GM19239 (cell line): ENCODE results near the gene SLC44A4.
A peak's percentile ranks its signal among the peaks of the same experiment; 100 is the strongest.
"Not testable (repeated sequence)": the region's sequence is repeated elsewhere in the genome, so short reads cannot be mapped to it uniquely, and the experiment has no call there.

Experiments
- DNase-seq: peaks from one replicate; pipeline ENCODE4 v3.0.0; 2011; ENCODE audit warnings: low spot score; ENCODE audit not compliant: insufficient read length
- FAIRE-seq: peaks from 2 replicates; lab custom pipeline; 2011; peaks lifted over from hg19 to GRCh38; lab: Jason Lieb, UNC

SLC44A4 gene

GRCh38 chr6:31836047-31836473 is 42.7 kb downstream of the SLC44A4 start:
- FAIRE-seq, result no peak
- DNase-seq, result no peak

GRCh38 chr6:31834367-31835250 is 44.2 kb downstream of the SLC44A4 start:
- peak; percentile 90 for FAIRE-seq

GRCh38 chr6:31831350-31832215 is 47.2 kb downstream of the SLC44A4 start:
- DNase-seq (no peak), FAIRE-seq (no peak)

More at GRCh38 chr6:31834367-31835250, 44.2 kb downstream of the SLC44A4 start:
- peak; percentile 66 for DNase-seq

- no peak for FAIRE-seq
- no peak for DNase-seq
Measured at GRCh38 chr6:31830886-31831335, 47.9 kb downstream of the SLC44A4 start.

- no peak for FAIRE-seq
- no peak for DNase-seq
Measured at GRCh38 chr6:31829633-31830283, 49.0 kb downstream of the SLC44A4 start.

- DNase-seq (peak; percentile 85), FAIRE-seq (peak; percentile 77)
Measured at GRCh38 chr6:31827286-31828079, 51.3 kb downstream of the SLC44A4 start, which contains the start of gene HSPA1B. Gene HSPA1B, plus strand, starts transcription at chr6:31827738. Its CDS starts 213 bp downstream, at chr6:31827951.

- no peak for FAIRE-seq
- DNase-seq, result no peak
Measured at GRCh38 chr6:31826793-31827285, 52.0 kb downstream of the SLC44A4 start.

- FAIRE-seq, result no peak
Measured at GRCh38 chr6:31825553-31825952, 53.2 kb downstream of the SLC44A4 start.

GRCh38 chr6:31823592-31824196 is 55.1 kb downstream of the SLC44A4 start:
- FAIRE-seq, result not testable (repeated sequence)

More at GRCh38 chr6:31825553-31825952, 53.2 kb downstream of the SLC44A4 start:
- DNase-seq, result no peak

GRCh38 chr6:31822036-31822821 is 56.6 kb downstream of the SLC44A4 start:
- DNase-seq (no peak), FAIRE-seq (peak; percentile 39)

More at GRCh38 chr6:31823592-31824196, 55.1 kb downstream of the SLC44A4 start:
- not testable (repeated sequence) for DNase-seq

- DNase-seq, result no peak
Measured at GRCh38 chr6:31821301-31822035, 57.3 kb downstream of the SLC44A4 start.

GRCh38 chr6:31820399-31820798 is 58.4 kb downstream of the SLC44A4 start:
- not testable (repeated sequence) for DNase-seq, FAIRE-seq

More at GRCh38 chr6:31821301-31822035, 57.3 kb downstream of the SLC44A4 start:
- FAIRE-seq, result peak; percentile 33

- FAIRE-seq (no peak), DNase-seq (no peak)
Measured at GRCh38 chr6:31819871-31820299, 58.9 kb downstream of the SLC44A4 start.

GRCh38 chr6:31817929-31818511 is 60.8 kb downstream of the SLC44A4 start:
- DNase-seq, FAIRE-seq: not testable (repeated sequence)

GRCh38 chr6:31817133-31817928 is 61.5 kb downstream of the SLC44A4 start:
- peak; percentile 81 for FAIRE-seq
- not testable (repeated sequence) for DNase-seq
